ENCODE measurements around the gene TTC9B. TPM values are rescaled to one million over a fixed set of nuclear protein-coding genes. Genes with fewer than 3 reads are reported as not detected.
A peak's percentile ranks its signal among the peaks of the same experiment; 100 is the strongest.

TTC9B gene
- total RNA-seq, 1 donor from 2014 or later: not detected

GRCh38 chr19:40200341-40201099 is 17.7 kb downstream of the TTC9B start:
- Mint-ChIP-seq H3K27ac (no peak overlapping the region), H3K36me3 (ENCODE audit: low read depth) (peaks cover 34% of the 10 kb centered on the region), H3K4me3 (no peak overlapping the region), H3K9me3 (no peaks in the 10 kb centered on the region), H3K27me3 (no peaks in the 10 kb centered on the region), H3K4me1 (no peaks in the 10 kb centered on the region)
- POLR2A ChIA-PET: no interaction called here
- no peak for TF ChIP-seq CTCF (IDR thresholded peaks at IDR 0.05)
- no peak for ATAC-seq (ENCODE audit: low read depth)
- intact Hi-C loops (cut with micrococcal nuclease): no loop called here
- DNase-seq: no peak
- CTCF ChIA-PET: no interaction called here

- Mint-ChIP-seq H3K36me3 (ENCODE audit: low read depth) (peaks cover 19% of the 10 kb centered on the region), H3K9me3 (no peaks in the 10 kb centered on the region), H3K4me3 (no peak overlapping the region), H3K4me1 (peaks cover 8% of the 10 kb centered on the region), H3K27ac (no peak overlapping the region), H3K27me3 (no peaks in the 10 kb centered on the region)
- DNase-seq (no peak), ATAC-seq (ENCODE audit: low read depth) (no peak)
- TF ChIP-seq CTCF (IDR thresholded peaks at IDR 0.05): no peak
- ChIA-PET POLR2A (no interaction called here), CTCF (no interaction called here)
- intact Hi-C loops (cut with micrococcal nuclease): no loop called here
These were observed 19.8 kb downstream of the TTC9B start for GRCh38 chr19:40198272-40198990.

- Mint-ChIP-seq H3K27me3 (no peaks in the 10 kb centered on the region), H3K4me1 (peaks cover 31% of the 10 kb centered on the region), H3K36me3 (ENCODE audit: low read depth) (peaks cover 5% of the 10 kb centered on the region), H3K9me3 (no peaks in the 10 kb centered on the region), H3K4me3 (no peak overlapping the region), H3K27ac (no peak overlapping the region)
- DNase-seq: no peak
- no peak for ATAC-seq (ENCODE audit: low read depth)
- ChIA-PET POLR2A (no interaction called here), CTCF (no interaction called here)
- no peak for TF ChIP-seq CTCF (IDR thresholded peaks at IDR 0.05)
- intact Hi-C loops (cut with micrococcal nuclease): no loop called here
These were observed 24.7 kb downstream of the TTC9B start for GRCh38 chr19:40193587-40193849.

GRCh38 chr19:40192758-40193586 is 25.2 kb downstream of the TTC9B start:
- Mint-ChIP-seq H3K27ac (peak overlapping the region; percentile 19), H3K4me3 (peak overlapping the region; percentile 63), H3K36me3 (ENCODE audit: low read depth) (peaks cover 2% of the 10 kb centered on the region), H3K9me3 (no peaks in the 10 kb centered on the region), H3K4me1 (peaks cover 31% of the 10 kb centered on the region), H3K27me3 (no peaks in the 10 kb centered on the region)
- ATAC-seq (ENCODE audit: low read depth) (no peak), DNase-seq (no peak)
- intact Hi-C loops (cut with micrococcal nuclease): no loop called here
- POLR2A ChIA-PET: no interaction called here
- no peak for TF ChIP-seq CTCF (IDR thresholded peaks at IDR 0.05)
- CTCF ChIA-PET: no interaction called here

All from activated B cell treated with CpG ODN at 0.5 μM for 24 hours (primary cell).